GM12872 (cell line): ENCODE data around the gene RHOBTB3.

Source experiments
- CTCF ChIP-seq: IDR thresholded peaks from 3 replicates; pipeline ENCODE4 v1.5.1; 2011; ENCODE audit warnings: low read depth, mild to moderate bottlenecking, low read length, moderate library complexity; ENCODE audit not compliant: insufficient read depth

The RHOBTB3 gene

GRCh38 chr5:95730730-95731570 is at the start of gene RHOBTB3:
TSS of gene RHOBTB3 (plus strand) at chr5:95731336. CDS start at chr5:95731683, 347 bp downstream.
- TF ChIP-seq CTCF, result 0 out of 3 replicates have a peak, but pooled peaks have one; percentile 4

- TF ChIP-seq CTCF, result no peak
Observed at GRCh38 chr5:95682891-95683290, 48.2 kb upstream of the RHOBTB3 start, which contains the start of gene SPATA9. TSS of gene SPATA9 (minus strand) at chr5:95682991. CDS start at chr5:95682854, 137 bp downstream.

- no peak for TF ChIP-seq CTCF
Observed at GRCh38 chr5:95684361-95684760, 46.8 kb upstream of the RHOBTB3 start.

GRCh38 chr5:95686651-95687050 is 44.5 kb upstream of the RHOBTB3 start:
- no peak for TF ChIP-seq CTCF

GRCh38 chr5:95689680-95690079 is 41.5 kb upstream of the RHOBTB3 start:
- no peak for TF ChIP-seq CTCF

- TF ChIP-seq CTCF, result no peak
Observed at GRCh38 chr5:95690333-95690732, 40.8 kb upstream of the RHOBTB3 start.

- TF ChIP-seq CTCF, result no peak
Observed at GRCh38 chr5:95697781-95698681, 33.1 kb upstream of the RHOBTB3 start.
